Activated naive CD8-positive, alpha-beta T cell treated with anti-CD3 and anti-CD28 coated beads, Interleukin-2, amount 50 U/mL, for 24 hours (primary cell): ENCODE results near the gene C12orf56.
"Not testable (repeated sequence)": the region's sequence is repeated elsewhere in the genome, so short reads cannot be mapped to it uniquely, and the experiment has no call there.

Source experiments
- ATAC-seq: fragments of 150-1000 bp; cut with Tn5 transposase; one replicate; pipeline ENCODE4 v1.10.0; 2021
- DNase-seq: peaks from one replicate; pipeline ENCODE4 v3.0.0; 2021
- H3K27ac Mint-ChIP-seq: one replicate; pipeline ENCODE4 v1.8.0; 2021; ENCODE audit warnings: mild to moderate bottlenecking, mixed read lengths
- H3K27me3 Mint-ChIP-seq: one replicate; pipeline ENCODE4 v1.8.0; 2021; ENCODE audit warnings: mixed read lengths
- H3K36me3 Mint-ChIP-seq: one replicate; pipeline ENCODE4 v1.8.0; 2021; ENCODE audit warnings: low read depth, mixed read lengths
- H3K4me1 Mint-ChIP-seq: one replicate; pipeline ENCODE4 v1.8.0; 2021; ENCODE audit warnings: mixed read lengths
- H3K4me3 Mint-ChIP-seq: one replicate; pipeline ENCODE4 v1.8.0; 2021; ENCODE audit warnings: mild to moderate bottlenecking, moderate library complexity, mixed read lengths
- H3K9me3 Mint-ChIP-seq: one replicate; pipeline ENCODE4 v1.8.0; 2021; ENCODE audit warnings: mixed read lengths

The C12orf56 gene

DNA sequence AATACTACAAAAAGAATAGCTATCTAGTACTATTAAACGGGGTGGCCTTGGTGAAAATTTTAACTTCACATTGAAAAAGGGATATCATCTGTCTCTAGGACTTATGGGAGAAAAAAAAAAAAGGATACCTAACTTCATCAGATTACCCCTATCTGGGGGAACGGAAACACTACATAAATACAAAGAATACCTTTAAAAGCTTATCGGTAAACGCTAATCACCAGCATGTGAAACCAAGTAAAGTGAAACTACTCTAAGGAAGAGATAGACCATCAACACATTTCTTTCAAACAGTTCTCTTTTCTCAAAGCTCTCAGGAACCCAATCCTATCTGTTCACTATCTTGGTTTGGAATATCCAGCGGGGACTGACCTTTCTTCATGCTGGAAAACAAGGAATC lies 172.0 kb downstream of the C12orf56 start:
- ATAC-seq (no peak), DNase-seq (no peak)
- H3K27ac Mint-ChIP-seq: peak overlapping the region; percentile 62
- H3K27me3 Mint-ChIP-seq: no peaks in the 10 kb centered on the region
- H3K36me3 Mint-ChIP-seq: peaks cover 14% of the 10 kb centered on the region
- H3K4me3 Mint-ChIP-seq: peak overlapping the region; percentile 15
- H3K9me3 Mint-ChIP-seq: no peaks in the 10 kb centered on the region
- peaks cover 37% of the 10 kb centered on the region for H3K4me1 Mint-ChIP-seq

DNA sequence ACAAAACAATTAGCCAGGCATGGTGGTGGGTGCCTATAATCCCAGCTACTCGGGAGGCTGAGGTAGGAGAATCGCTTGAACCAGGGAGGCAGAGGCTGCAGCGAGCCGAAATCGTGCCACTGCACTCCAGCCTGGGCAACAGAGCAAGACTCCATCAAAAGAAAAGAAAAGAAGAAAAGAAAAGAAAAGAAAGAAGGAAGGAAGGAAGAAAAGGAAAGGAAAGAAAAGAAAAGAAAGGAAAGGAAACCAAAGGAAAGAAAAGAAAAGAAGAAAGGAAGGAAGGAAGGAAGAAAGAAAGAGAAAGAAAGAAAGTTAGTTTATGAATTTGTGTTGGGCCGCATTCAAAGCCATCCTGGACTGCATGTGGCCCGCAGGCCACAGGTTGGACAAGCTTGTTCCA lies 172.9 kb downstream of the C12orf56 start:
- Mint-ChIP-seq H3K36me3 (peaks cover 20% of the 10 kb centered on the region), H3K27ac (peak overlapping the region; percentile 59), H3K4me1 (peaks cover 37% of the 10 kb centered on the region)
- not testable (repeated sequence) for DNase-seq, H3K4me3 Mint-ChIP-seq, H3K9me3 Mint-ChIP-seq, H3K27me3 Mint-ChIP-seq, ATAC-seq

DNA sequence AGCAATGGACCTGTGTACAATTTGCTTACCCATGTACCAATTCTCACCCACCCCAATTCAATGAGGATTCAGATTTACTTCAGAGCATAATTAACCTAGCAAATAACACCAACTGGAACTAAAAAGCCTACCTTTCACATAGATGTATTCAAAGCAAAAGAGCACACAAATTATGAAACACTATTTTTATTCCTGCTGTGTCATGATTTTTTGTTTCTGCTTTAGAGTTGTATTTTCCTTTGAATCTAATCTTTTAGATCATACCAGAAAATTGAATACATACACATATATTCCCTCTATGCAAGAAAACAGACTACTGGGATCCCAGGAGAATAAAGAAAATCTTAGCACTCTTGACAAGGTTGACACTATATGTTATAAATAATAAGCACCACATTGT lies 174.3 kb downstream of the C12orf56 start:
- Mint-ChIP-seq H3K4me1 (peaks cover 29% of the 10 kb centered on the region), H3K36me3 (peaks cover 29% of the 10 kb centered on the region), H3K4me3 (no peak overlapping the region), H3K27ac (no peak overlapping the region), H3K9me3 (no peaks in the 10 kb centered on the region), H3K27me3 (no peaks in the 10 kb centered on the region)
- DNase-seq (no peak), ATAC-seq (no peak)
